Measurements from ENCODE around the gene CITED2. TPM values are rescaled to one million over a fixed set of nuclear protein-coding genes. Genes with fewer than 3 reads are reported as not detected.

The CITED2 gene
- total RNA-seq, 2 experiments from 2014 or later: 36.2 to 38.7 TPM

- ChIA-PET CTCF (interaction anchor here (1.0 kb wide), 1 partner anchor 120 kb away, joined by 3 read pairs; no protein-coding TSS in a partner anchor), POLR2A (no interaction called here)
- DNase-seq (no peak), ATAC-seq (no peak)
- no peaks in the 10 kb centered on the region for H3K27me3 Mint-ChIP-seq (ENCODE audit: low read depth)
- no peaks in the 10 kb centered on the region for H3K9me3 Mint-ChIP-seq (ENCODE audit: insufficient read depth)
- H3K36me3 Mint-ChIP-seq (ENCODE audit: low read depth): no peaks in the 10 kb centered on the region
- no peak overlapping the region for H3K4me3 Mint-ChIP-seq
- H3K27ac Mint-ChIP-seq: no peak overlapping the region
- H3K4me1 Mint-ChIP-seq (ENCODE audit: low read depth): peaks cover 11% of the 10 kb centered on the region
Measured at GRCh38 chr6:139338795-139339194, 35.7 kb downstream of the CITED2 start.

GRCh38 chr6:139337830-139338229, 36.6 kb downstream of the CITED2 start:
- no peaks in the 10 kb centered on the region for H3K9me3 Mint-ChIP-seq (ENCODE audit: insufficient read depth)
- no peak overlapping the region for H3K27ac Mint-ChIP-seq
- H3K4me3 Mint-ChIP-seq: no peak overlapping the region
- peaks cover 5% of the 10 kb centered on the region for H3K4me1 Mint-ChIP-seq (ENCODE audit: low read depth)
- DNase-seq: no peak
- no peaks in the 10 kb centered on the region for H3K36me3 Mint-ChIP-seq (ENCODE audit: low read depth)
- H3K27me3 Mint-ChIP-seq (ENCODE audit: low read depth): no peaks in the 10 kb centered on the region
- POLR2A ChIA-PET: no interaction called here
- ATAC-seq: no peak
- CTCF ChIA-PET: interaction anchor here (1.5 to 1.7 kb wide), 2 partner anchors 27 to 32 kb away, joined by 4 to 5 read pairs; no protein-coding TSS in a partner anchor

GRCh38 chr6:139337001-139337400, 37.4 kb downstream of the CITED2 start:
- CTCF ChIA-PET: interaction anchor here (1.5 to 1.7 kb wide), 3 partner anchors 17 to 31 kb away, joined by 4 to 5 read pairs (median 5); no protein-coding TSS in a partner anchor
- Mint-ChIP-seq H3K9me3 (ENCODE audit: insufficient read depth) (no peaks in the 10 kb centered on the region), H3K4me3 (no peak overlapping the region), H3K27me3 (ENCODE audit: low read depth) (no peaks in the 10 kb centered on the region), H3K4me1 (ENCODE audit: low read depth) (no peaks in the 10 kb centered on the region), H3K36me3 (ENCODE audit: low read depth) (no peaks in the 10 kb centered on the region), H3K27ac (no peak overlapping the region)
- ATAC-seq: no peak
- POLR2A ChIA-PET: interaction anchor here (0.8 kb wide), 1 partner anchor 47 kb away, joined by 3 read pairs; no protein-coding TSS in a partner anchor
- DNase-seq: no peak

- H3K9me3 Mint-ChIP-seq (ENCODE audit: insufficient read depth): no peaks in the 10 kb centered on the region
- no peak overlapping the region for H3K4me3 Mint-ChIP-seq
- no peak for ATAC-seq
- H3K4me1 Mint-ChIP-seq (ENCODE audit: low read depth): no peaks in the 10 kb centered on the region
- no peak for DNase-seq
- no peaks in the 10 kb centered on the region for H3K27me3 Mint-ChIP-seq (ENCODE audit: low read depth)
- no peaks in the 10 kb centered on the region for H3K36me3 Mint-ChIP-seq (ENCODE audit: low read depth)
- H3K27ac Mint-ChIP-seq: no peak overlapping the region
- CTCF ChIA-PET: interaction anchor here (1.5 to 1.7 kb wide), 3 partner anchors 17 to 30 kb away, joined by 4 to 5 read pairs (median 5); no protein-coding TSS in a partner anchor
- POLR2A ChIA-PET: interaction anchor here (0.8 kb wide), 1 partner anchor 46 kb away, joined by 3 read pairs; no protein-coding TSS in a partner anchor
Measured at GRCh38 chr6:139336488-139336887, 38.0 kb downstream of the CITED2 start.

GRCh38 chr6:139335447-139336210, 38.8 kb downstream of the CITED2 start:
- no peaks in the 10 kb centered on the region for H3K9me3 Mint-ChIP-seq (ENCODE audit: insufficient read depth)
- no peaks in the 10 kb centered on the region for H3K4me1 Mint-ChIP-seq (ENCODE audit: low read depth)
- H3K27me3 Mint-ChIP-seq (ENCODE audit: low read depth): no peaks in the 10 kb centered on the region
- H3K4me3 Mint-ChIP-seq: no peak overlapping the region
- no peak for ATAC-seq
- CTCF ChIA-PET: interaction anchor here (0.8 to 1.9 kb wide), 4 partner anchors 9 to 44 kb away, joined by 4 to 7 read pairs (median 4); partner anchors contain the start of gene TXLNB
- no peak overlapping the region for H3K27ac Mint-ChIP-seq
- POLR2A ChIA-PET: interaction anchor here (0.6 kb wide), 1 partner anchor 75 kb away, joined by 3 read pairs; no protein-coding TSS in a partner anchor
- no peaks in the 10 kb centered on the region for H3K36me3 Mint-ChIP-seq (ENCODE audit: low read depth)
- no peak for DNase-seq

- ATAC-seq (no peak), DNase-seq (no peak)
- Mint-ChIP-seq H3K36me3 (ENCODE audit: low read depth) (no peaks in the 10 kb centered on the region), H3K4me1 (ENCODE audit: low read depth) (no peaks in the 10 kb centered on the region), H3K4me3 (no peak overlapping the region), H3K27me3 (ENCODE audit: low read depth) (no peaks in the 10 kb centered on the region), H3K27ac (no peak overlapping the region), H3K9me3 (ENCODE audit: insufficient read depth) (no peaks in the 10 kb centered on the region)
- CTCF ChIA-PET: interaction anchor here (0.8 to 1.9 kb wide), 2 partner anchors 8 to 44 kb away, joined by 4 to 7 read pairs; partner anchors contain the start of gene TXLNB
- POLR2A ChIA-PET: interaction anchor here (0.6 kb wide), 1 partner anchor 75 kb away, joined by 3 read pairs; no protein-coding TSS in a partner anchor
Measured at GRCh38 chr6:139334806-139335446, 39.5 kb downstream of the CITED2 start.

- H3K36me3 Mint-ChIP-seq (ENCODE audit: low read depth): no peaks in the 10 kb centered on the region
- no peaks in the 10 kb centered on the region for H3K4me1 Mint-ChIP-seq (ENCODE audit: low read depth)
- ChIA-PET POLR2A (no interaction called here), CTCF (interaction anchor here (0.7 to 2.6 kb wide), 4 partner anchors 39 to 342 kb away, joined by 3 to 9 read pairs (median 4); partner anchors contain the start of gene TXLNB)
- no peak overlapping the region for H3K27ac Mint-ChIP-seq
- no peaks in the 10 kb centered on the region for H3K27me3 Mint-ChIP-seq (ENCODE audit: low read depth)
- no peaks in the 10 kb centered on the region for H3K9me3 Mint-ChIP-seq (ENCODE audit: insufficient read depth)
- no peak for DNase-seq
- ATAC-seq: no peak
- no peak overlapping the region for H3K4me3 Mint-ChIP-seq
Measured at GRCh38 chr6:139330826-139331500, 43.5 kb downstream of the CITED2 start.

- Mint-ChIP-seq H3K27ac (no peak overlapping the region), H3K9me3 (ENCODE audit: insufficient read depth) (no peaks in the 10 kb centered on the region), H3K27me3 (ENCODE audit: low read depth) (no peaks in the 10 kb centered on the region), H3K36me3 (ENCODE audit: low read depth) (no peaks in the 10 kb centered on the region), H3K4me1 (ENCODE audit: low read depth) (peaks cover 4% of the 10 kb centered on the region), H3K4me3 (no peak overlapping the region)
- DNase-seq: no peak
- ChIA-PET POLR2A (no interaction called here), CTCF (interaction anchor here (0.6 to 2.6 kb wide), 5 partner anchors 19 to 295 kb away, joined by 3 to 9 read pairs (median 3); partner anchors contain the start of gene TXLNB)
- no peak for ATAC-seq
Measured at GRCh38 chr6:139330306-139330705, 44.1 kb downstream of the CITED2 start.

- ATAC-seq (no peak), DNase-seq (no peak)
- no peak overlapping the region for H3K4me3 Mint-ChIP-seq
- ChIA-PET CTCF (interaction anchor here (0.9 to 1.6 kb wide), 3 partner anchors 18 to 37 kb away, joined by 3 to 4 read pairs (median 3); partner anchors contain the start of gene TXLNB), POLR2A (interaction anchor here (0.6 kb wide), 2 partner anchors 42 to 46 kb away, joined by 3 to 4 read pairs; no protein-coding TSS in a partner anchor)
- H3K27ac Mint-ChIP-seq: no peak overlapping the region
- H3K9me3 Mint-ChIP-seq (ENCODE audit: insufficient read depth): no peaks in the 10 kb centered on the region
- no peaks in the 10 kb centered on the region for H3K27me3 Mint-ChIP-seq (ENCODE audit: low read depth)
- H3K36me3 Mint-ChIP-seq (ENCODE audit: low read depth): no peaks in the 10 kb centered on the region
- H3K4me1 Mint-ChIP-seq (ENCODE audit: low read depth): peaks cover 9% of the 10 kb centered on the region
Measured at GRCh38 chr6:139329224-139329623, 45.2 kb downstream of the CITED2 start.

GRCh38 chr6:139327038-139327437, 47.4 kb downstream of the CITED2 start:
- Mint-ChIP-seq H3K9me3 (ENCODE audit: insufficient read depth) (peaks cover 13% of the 10 kb centered on the region), H3K27ac (no peak overlapping the region), H3K4me1 (ENCODE audit: low read depth) (peaks cover 23% of the 10 kb centered on the region), H3K36me3 (ENCODE audit: low read depth) (peaks cover 13% of the 10 kb centered on the region), H3K4me3 (no peak overlapping the region), H3K27me3 (ENCODE audit: low read depth) (no peaks in the 10 kb centered on the region)
- ATAC-seq: no peak
- no peak for DNase-seq
- CTCF ChIA-PET: interaction anchor here (0.6 to 1.8 kb wide), 3 partner anchors 8 to 107 kb away, joined by 3 to 6 read pairs (median 4); no protein-coding TSS in a partner anchor
- POLR2A ChIA-PET: no interaction called here

- no peaks in the 10 kb centered on the region for H3K27me3 Mint-ChIP-seq (ENCODE audit: low read depth)
- peak overlapping the region; percentile 41 for H3K27ac Mint-ChIP-seq
- no peak for ATAC-seq
- H3K9me3 Mint-ChIP-seq (ENCODE audit: insufficient read depth): peaks cover 13% of the 10 kb centered on the region
- ChIA-PET POLR2A (interaction anchor here (3.6 kb wide), 1 partner anchor 34 kb away, joined by 26 read pairs; the partner anchor contains the start of gene TXLNB), CTCF (interaction anchor here (1.0 to 2.7 kb wide), 3 partner anchors 34 to 106 kb away, joined by 3 to 19 read pairs (median 6); partner anchors contain the start of gene TXLNB)
- peaks cover 13% of the 10 kb centered on the region for H3K36me3 Mint-ChIP-seq (ENCODE audit: low read depth)
- H3K4me3 Mint-ChIP-seq: no peak overlapping the region
- no peak for DNase-seq
- H3K4me1 Mint-ChIP-seq (ENCODE audit: low read depth): peaks cover 23% of the 10 kb centered on the region
Measured at GRCh38 chr6:139325686-139326085, 48.8 kb downstream of the CITED2 start.
